NCI-H2029 (cell line): ENCODE measurements around the gene CCDC57.
"Not testable (repeated sequence)": the region's sequence is repeated elsewhere in the genome, so short reads cannot be mapped to it uniquely, and the experiment has no call there.

Experiments used
- DNase-seq: peaks from one replicate; lab custom pipeline; 2025; lab: John Stamatoyannopoulos, UW

Gene CCDC57

DNA sequence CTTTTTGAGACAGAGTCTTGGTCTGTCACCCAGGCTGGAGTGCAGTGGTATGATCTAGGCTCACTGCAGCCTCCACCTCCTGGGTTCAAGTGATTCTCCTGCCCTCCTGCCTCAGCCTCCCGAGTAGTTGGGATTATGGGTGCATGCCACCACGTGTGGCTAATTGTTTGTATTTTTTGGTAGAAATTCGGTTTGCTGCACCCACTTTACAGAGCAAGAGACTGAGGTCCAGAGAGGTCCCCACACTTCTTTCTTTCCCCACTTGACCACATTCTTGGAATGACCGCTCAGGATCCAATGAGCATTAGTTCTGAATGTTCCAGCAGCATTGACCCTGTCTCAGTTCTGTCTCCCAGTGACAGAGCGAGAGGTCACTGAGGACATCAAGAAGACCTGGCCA, 10.9 kb upstream of the CCDC57 start:
- DNase-seq: no peak

DNA sequence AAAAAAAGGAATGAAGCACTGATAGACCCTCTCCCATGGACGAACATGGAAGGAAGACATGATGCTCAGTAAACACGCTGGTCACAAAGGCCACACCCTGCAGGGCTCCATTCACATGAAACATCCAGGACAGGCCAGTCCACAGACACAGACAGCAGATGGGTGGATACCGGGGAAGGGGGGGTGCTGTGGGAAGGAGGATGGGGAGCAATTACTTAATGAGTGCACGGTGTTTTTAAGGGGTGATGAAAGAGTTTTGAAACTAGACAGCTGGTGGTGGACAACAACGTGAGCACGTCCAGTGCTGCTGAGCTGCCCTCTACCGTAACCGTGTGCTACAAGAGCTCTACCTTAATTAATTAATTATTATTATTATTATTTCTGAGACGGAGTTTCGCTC, 10.2 kb upstream of the CCDC57 start:
- DNase-seq: no peak

- no peak for DNase-seq
Measured at GRCh38 chr17:82221341-82221902, 8.8 kb upstream of the CCDC57 start.

DNA sequence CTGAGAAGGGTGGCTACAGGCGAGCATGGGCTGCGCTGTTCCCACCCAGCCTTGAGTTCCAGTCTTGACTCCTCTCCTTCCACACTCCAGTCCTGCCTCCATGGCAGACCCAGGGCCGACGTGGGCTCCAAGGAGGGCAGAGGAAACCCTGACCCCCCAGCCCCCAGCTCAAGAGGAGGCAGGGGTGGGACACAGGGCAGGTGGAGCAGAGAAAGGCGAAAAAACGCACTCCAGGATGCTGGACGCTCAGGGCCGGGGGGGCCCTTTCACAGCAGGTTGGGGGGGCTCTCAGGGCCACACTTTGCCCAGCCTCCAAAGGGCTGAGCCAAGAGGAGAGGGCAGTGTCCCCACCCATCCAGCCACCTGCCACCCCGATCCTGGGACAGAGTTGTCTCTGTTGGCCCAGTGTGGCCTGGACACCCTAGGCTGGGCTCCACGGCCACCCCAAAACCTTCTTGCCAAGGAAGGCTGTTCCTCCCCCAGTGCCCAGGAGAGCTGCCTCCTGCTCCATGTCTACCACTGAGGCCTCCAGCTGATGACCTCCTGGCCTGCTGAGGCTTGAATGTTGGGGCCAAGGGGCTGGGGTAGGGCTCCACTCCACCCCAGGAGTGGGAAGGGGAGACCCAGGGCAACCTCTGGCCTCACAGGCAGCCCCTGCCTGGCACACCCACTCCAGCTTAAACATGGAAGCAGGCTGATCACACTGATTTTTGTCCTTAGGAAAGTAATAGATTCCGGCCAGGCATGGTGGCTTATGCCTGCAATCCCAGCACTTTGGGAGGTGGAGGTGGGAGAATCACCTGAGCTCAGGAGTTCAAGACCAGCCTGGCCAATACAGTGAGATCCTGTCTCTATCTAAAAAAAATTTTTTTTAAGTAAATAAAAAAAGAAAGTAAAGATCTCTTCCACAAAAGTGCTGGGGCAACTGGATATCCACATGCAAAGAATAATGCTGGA, 7.4 kb upstream of the CCDC57 start:
- no peak for DNase-seq

DNA sequence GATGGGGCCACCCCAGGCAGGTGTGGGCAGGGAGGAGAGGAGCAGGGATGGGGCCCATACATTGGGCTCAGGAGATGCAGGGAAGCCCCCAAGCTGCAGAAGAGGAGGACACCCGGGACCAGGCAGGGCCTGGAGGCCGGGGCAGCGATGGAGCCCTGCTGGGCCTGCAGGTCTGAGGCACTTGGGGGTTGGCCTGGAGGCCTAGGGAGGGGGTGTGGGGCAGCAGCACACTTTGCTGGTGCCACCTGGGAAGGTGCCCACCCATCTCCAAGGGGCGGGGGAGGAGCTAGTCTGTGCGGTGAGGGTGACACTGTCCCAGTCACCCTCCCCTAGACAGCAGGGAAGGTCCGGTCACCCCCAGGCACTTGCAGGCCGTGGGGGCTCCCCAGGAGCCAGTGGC, 6.4 kb upstream of the CCDC57 start:
- no peak for DNase-seq

DNA sequence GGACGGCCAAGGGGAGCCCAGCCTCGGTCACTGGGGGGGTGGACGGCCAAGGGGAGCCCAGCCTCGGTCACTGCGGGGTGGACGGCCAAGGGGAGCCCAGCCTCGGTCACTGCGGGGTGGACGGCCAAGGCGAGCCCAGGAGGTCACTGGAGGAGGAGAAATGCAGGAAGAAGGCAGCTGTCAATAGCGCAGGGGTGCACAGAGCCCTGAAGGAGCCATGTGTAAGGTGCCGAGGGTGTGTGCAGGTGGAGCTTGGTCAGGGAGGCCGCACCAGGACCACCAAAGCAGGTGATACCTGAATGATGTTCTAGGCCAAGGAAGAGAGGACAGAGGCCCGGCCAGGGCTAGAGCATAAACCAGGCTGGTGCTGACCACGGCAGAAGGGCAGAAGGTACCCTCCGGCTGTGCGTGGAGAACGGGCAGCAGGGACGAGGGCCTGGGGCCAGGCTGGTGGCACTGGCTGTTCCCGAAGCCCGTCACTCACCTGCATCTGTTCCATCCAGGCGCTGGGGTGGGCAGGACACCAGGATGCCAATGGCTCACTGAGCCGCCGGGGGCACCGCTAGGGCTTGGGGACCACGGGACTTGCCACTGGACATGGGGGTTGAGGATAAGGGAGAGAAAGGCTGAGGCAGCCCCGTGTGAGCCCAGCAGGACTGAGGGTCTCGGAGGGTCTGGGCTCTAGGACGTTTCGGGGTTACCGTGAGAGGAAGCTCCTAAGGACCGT, 5.9 kb upstream of the CCDC57 start:
- DNase-seq: no peak

GRCh38 chr17:82217530-82218204, 5.0 kb upstream of the CCDC57 start:
- DNase-seq: no peak

- DNase-seq: no peak
Measured at GRCh38 chr17:82217120-82217529, 4.5 kb upstream of the CCDC57 start.

GRCh38 chr17:82216301-82217119, 3.9 kb upstream of the CCDC57 start:
- DNase-seq: no peak

- no peak for DNase-seq
Measured at GRCh38 chr17:82215972-82216300, 3.3 kb upstream of the CCDC57 start.

GRCh38 chr17:82215095-82215971, 2.7 kb upstream of the CCDC57 start:
- no peak for DNase-seq

DNA sequence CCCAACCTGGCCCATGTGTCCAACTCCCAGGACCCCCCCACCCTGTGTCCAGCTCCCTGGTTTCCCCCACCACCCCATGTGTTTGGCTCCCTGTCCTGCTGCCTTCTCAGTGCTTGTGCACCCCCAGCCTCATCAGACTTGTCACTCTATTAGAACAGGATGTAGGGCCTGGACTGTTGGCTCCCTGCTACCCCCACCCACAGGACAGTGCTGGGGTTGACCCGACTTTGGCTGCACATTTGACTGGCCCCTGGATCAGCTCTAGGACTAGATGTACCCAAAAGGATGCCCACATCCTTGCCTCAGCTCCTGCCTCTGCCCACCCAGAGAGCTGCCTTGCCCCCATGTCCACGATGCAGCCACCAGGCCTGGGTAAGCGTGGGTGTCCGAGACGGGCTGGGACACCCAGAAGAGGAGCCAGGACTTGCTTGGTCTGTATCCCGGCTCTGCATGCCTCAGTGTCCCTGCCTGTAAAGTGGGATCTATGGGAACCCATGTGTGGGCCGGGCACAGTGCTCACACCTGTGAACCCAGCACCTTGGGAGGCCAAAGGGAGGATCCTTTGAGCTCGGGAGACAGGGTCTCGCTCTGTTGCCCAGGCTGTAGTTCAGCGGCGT, 1.5 kb upstream of the CCDC57 start:
- no peak for DNase-seq

GRCh38 chr17:82213251-82214011, 789 bp upstream of the CCDC57 start:
- no peak for DNase-seq

DNA sequence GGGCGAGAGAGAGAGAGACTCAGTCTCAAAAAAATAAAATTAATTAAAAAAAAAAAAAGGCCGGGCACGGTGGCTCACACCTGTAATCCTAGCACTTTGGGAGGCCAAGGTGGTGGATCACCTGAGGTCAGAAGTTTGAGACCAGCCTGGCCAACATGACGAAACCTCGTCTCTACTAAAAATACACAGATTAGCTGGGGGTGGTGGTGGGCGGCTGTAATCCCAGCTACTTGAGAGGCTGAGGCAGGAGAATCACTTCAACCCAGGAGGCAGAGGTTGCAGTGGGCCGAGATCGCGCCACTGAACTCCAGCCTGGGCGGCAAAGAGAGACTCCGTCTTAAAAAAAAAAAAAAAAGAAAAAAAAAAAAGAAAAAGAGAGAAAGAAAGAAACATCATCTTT, 2.0 kb downstream of the CCDC57 start:
- not testable (repeated sequence) for DNase-seq

DNA sequence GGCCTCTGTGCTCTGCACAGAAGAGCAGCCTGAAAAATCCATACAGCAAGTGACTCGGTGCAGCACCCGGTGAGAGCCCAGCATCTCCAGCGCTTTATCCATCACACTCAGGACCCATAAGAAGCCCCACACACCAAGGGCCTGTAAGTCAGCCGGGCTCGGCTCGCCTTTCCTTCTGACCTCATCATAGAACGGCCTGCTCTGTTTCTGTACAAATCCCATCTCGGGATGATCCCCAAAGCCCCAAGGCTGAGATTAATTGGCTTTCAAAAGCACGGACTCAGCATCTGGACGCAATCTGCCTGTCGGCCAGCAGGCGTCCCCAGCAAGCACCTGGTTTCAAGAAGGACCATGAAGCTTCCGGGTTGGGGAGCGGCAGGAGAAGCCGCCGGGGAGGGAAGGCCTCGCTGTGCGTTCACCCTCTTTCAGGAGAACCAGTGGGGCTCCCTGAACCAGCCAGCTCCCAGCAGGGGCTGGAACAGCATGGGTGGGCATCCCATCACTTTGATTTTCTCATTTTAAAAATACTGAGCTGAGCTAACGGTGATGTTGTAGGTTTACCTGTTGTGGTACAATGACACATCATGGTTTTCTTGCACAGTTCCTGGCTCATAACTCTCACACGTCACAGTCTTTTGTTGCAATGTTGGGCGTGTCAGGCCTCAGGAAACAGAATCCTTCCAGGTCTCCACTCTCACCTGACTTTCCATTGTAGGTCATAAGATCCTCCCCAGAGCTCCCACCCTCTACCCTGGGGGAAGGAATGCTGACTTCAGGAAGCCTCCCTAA, 6.7 kb downstream of the CCDC57 start:
- DNase-seq: peak; percentile 71

DNA sequence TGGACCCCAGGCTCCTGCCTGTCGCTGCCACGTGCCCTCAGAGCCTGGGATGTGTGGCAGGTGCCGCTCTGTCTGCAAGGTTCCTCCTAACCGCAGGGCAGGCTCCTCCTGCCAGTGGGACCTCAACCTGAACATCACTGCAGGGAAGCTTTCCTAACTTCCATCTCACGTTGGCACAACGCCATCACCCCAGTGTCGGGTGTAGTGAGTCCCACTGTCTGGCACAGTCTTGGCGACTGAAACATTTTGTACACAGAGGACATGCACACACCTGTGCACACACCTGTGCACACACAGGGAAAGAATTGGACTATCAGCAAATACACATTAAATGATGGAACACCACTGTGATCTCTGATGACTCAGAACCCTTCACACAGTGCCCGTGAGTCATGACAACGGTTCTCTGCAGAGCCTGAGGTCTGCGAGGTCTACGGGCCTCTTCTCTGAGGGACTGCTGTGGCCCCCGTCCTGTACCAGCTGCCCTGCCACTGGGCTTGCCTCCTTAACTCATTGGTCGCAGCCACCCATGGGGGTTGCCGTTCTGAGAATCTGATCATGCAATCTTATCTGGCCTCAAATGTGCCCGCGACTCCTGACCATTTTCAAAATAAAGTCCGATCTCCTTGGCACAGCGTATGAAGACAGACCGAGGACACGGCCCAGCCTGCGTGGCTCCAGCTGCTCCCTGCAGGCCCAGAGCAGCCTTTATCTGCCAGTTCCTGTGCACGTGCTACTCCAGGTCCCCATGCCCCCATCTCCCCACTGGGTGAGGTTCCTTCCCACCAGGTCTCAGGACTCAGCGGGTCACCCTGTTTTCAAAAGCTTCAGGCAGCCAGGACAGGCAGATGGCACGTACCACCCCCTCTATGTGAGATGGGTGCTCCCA, 7.6 kb downstream of the CCDC57 start:
- DNase-seq: no peak

DNA sequence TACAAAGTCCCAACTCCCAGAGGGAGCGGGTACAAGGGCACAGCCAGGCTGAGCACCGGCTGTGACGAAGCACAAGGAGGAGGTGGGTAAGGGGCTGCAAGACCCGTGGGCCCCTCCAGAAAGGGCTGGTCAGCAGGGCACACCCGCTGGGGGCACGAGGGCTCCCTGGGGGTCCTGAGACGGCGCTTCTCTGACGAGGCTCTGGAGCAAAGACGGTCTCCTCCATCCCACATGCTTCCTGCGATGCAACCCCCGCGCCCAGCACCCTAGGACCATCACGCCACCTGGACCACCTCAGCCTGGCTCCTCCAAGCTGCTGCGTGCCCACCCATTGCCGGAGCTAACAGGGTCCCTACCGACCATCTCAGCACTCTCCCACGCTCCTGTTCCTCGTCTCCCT, 8.7 kb downstream of the CCDC57 start:
- no peak for DNase-seq

GRCh38 chr17:82202981-82203380, 9.7 kb downstream of the CCDC57 start:
- DNase-seq: no peak
